Skeletal muscle tissue (tissue), 4 donors: Measurements from ENCODE around the gene PRDM11. TPM values are rescaled to one million over a fixed set of nuclear protein-coding genes. Genes with fewer than 3 reads are reported as not detected.

ENCODE experiments used
- H3K27ac ChIP-seq: one replicate; pipeline ENCODE4 v1.7.0; 2013; ENCODE audit warnings: mild to moderate bottlenecking, low read depth, low read length, inconsistent platforms
- H3K27me3 ChIP-seq, 3 donors: one replicate each; pipeline ENCODE4 v1.7.0; 2013; ENCODE audit warnings: low read length in 3 of 3; ENCODE audit not compliant: control insufficient read depth in 3 of 3, insufficient read depth in 3 of 3
- H3K36me3 ChIP-seq, 3 donors: one replicate each; pipeline ENCODE4 v1.7.0; 2013; ENCODE audit warnings: low read length in 3 of 3; ENCODE audit not compliant: control insufficient read depth in 3 of 3, insufficient read depth in 3 of 3
- H3K4me1 ChIP-seq, 3 donors: one replicate each; pipeline ENCODE4 v1.7.0; 2013; ENCODE audit warnings: low read length in 3 of 3, mild to moderate bottlenecking in 3 of 3; ENCODE audit not compliant: control insufficient read depth in 3 of 3, insufficient read depth in 3 of 3
- H3K4me3 ChIP-seq, 3 donors: one replicate each; pipeline ENCODE4 v1.7.0; 2013; ENCODE audit warnings: low read length in 3 of 3
- H3K9ac ChIP-seq, 3 donors: one replicate each; pipeline ENCODE4 v1.7.0; 2013; ENCODE audit warnings: low read length in 3 of 3, mild to moderate bottlenecking in 3 of 3, moderate library complexity in 2 of 3, low read depth in 1 of 3
- H3K9me3 ChIP-seq, 3 donors: one replicate each; pipeline ENCODE4 v1.7.0; 2013; ENCODE audit warnings: low read length in 3 of 3; ENCODE audit not compliant: control insufficient read depth in 3 of 3
- total RNA-seq: library from RNA; depleted of rRNA; stranded (reverse); fragments of >200 nt; gene quantifications from one replicate; pipeline ENCODE4 v1.2.3, GENCODE V29; 2014
- donor health status: Osteomylitis.

The PRDM11 gene
- total RNA-seq, 1 donor from 2014 or later = 9.4 TPM

GRCh38 chr11:45147891-45148675 is 1.6 kb downstream of the PRDM11 start:
- Histone ChIP-seq H3K27ac (no peak overlapping the region), H3K4me1 (peaks cover 20 to 23% (median 22%) of the 10 kb centered on the region in 3 donors), H3K36me3 (peaks cover 0 to 2% (median 0%) of the 10 kb centered on the region in 3 donors), H3K9ac (peak overlapping the region; percentile 80 to 93 (median 84)), H3K27me3 (no peaks in the 10 kb centered on the region), H3K9me3 (no peaks in the 10 kb centered on the region), H3K4me3 (peak overlapping the region; percentile 91 to 95 (median 95))

DNA sequence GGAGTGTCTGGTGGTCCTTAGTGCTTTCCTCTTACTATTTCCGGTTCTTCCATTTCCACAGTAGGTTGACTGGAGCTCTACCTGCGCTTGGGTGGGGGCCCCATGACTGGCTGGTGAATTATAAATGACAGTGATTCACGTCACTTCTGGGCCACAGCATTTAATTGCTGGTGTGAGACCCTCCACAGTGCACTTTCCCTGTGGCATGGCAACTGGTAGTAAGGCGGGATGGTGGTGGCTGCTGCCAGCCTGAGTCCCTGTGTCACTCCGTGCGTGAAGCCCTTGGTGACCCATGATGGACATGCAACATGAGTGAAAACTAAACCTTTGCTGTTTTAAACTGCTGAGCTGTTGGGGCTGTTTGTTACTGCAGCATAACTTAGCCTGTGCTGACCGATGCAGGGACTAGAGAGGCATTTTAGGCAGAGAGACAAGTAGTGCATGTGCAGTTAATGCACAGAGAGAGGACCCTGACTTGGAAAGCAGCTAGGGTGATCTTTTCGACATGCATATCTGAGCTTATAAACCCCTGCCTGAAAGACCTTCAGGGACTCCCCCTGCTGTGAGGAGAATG is 3.1 kb downstream of the PRDM11 start:
- Histone ChIP-seq H3K4me3 (no peak overlapping the region), H3K27me3 (no peaks in the 10 kb centered on the region), H3K36me3 (peaks cover 0 to 2% (median 0%) of the 10 kb centered on the region in 3 donors), H3K9me3 (no peaks in the 10 kb centered on the region), H3K27ac (no peak overlapping the region), H3K4me1 (peaks cover 21 to 26% (median 25%) of the 10 kb centered on the region in 3 donors), H3K9ac (no peak overlapping the region)

DNA sequence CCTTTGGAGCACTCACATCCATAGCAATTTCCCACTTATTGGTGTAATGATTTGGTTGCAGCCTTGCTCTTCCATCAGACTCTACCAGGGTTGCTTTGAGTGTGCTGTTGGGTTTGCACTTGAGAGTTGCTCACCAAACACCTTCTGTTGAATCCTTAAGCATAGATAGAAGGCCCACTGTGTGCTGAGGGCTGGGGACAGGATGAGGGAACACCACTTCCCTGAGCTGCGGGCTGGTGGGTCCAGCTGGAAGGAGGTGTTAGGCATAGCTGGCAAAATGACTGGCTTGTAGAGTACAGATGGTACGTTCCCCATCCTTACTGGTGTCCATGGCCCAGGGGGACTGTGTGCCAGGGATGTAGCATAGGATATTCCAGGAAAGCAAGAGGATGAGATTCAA is 3.9 kb downstream of the PRDM11 start:
- no peaks in the 10 kb centered on the region for H3K9me3 ChIP-seq
- H3K4me3 ChIP-seq = no peak overlapping the region
- no peak overlapping the region for H3K27ac ChIP-seq
- H3K9ac ChIP-seq = no peak overlapping the region
- peaks cover 25 to 27% (median 25%) of the 10 kb centered on the region in 3 donors for H3K4me1 ChIP-seq
- H3K36me3 ChIP-seq = peaks cover 0 to 2% (median 0%) of the 10 kb centered on the region in 3 donors
- H3K27me3 ChIP-seq = no peaks in the 10 kb centered on the region

DNA sequence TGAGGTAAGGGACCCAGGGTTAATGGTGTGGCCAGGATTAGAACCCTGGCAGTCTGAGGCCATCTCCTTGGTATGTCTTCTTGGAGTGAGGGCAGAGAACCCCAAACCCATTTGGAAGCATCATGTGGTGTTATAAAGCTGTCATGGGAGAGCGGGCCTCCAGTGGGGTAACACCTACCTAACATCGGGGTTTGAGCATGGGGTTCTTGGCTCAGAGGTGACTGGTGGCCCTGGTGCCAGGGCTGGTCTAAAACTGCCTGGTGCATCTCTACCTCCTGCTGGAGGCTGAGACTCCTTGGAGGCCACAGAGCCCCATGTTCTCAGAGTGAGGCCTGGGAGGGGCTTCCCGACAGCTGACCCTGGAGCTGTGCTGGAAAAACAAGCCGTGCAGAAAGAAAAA is 4.5 kb downstream of the PRDM11 start:
- H3K27ac ChIP-seq = no peak overlapping the region
- H3K9me3 ChIP-seq = no peaks in the 10 kb centered on the region
- peaks cover 0 to 2% (median 0%) of the 10 kb centered on the region in 3 donors for H3K36me3 ChIP-seq
- H3K9ac ChIP-seq = no peak overlapping the region
- H3K4me1 ChIP-seq = peaks cover 19 to 21% (median 19%) of the 10 kb centered on the region in 3 donors
- no peaks in the 10 kb centered on the region for H3K27me3 ChIP-seq
- no peak overlapping the region for H3K4me3 ChIP-seq

DNA sequence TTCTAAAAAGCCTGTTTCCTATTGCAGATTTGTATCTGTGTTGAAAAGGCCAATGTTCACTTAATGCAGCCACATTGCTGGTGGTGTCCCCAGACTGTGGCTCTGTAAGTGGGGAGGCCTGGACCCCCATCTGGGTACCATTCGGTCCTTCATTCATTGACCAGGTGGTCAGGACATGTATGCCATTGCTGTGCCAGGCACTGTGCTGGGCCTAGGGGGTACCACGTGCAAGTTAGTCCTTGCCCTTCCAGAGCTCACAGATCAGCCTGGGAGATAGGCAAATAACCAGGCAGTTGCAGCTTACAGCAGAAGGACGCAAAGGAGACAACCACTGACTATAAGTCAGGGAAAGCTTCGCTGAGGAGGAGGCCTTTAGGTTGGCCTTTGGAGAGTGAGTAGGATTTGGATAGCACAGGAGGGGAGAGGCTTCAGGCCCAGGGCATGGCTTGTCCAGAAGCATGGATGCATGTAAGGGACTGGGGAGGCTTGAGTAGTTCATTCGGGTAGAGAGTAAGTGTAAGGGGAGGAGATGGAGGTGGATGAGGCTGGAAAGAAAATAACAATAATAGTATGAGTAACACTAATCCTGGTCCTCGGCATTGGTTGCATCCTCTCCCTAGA is 5.0 kb downstream of the PRDM11 start:
- H3K4me3 ChIP-seq = no peak overlapping the region
- peaks cover 17 to 20% (median 18%) of the 10 kb centered on the region in 3 donors for H3K4me1 ChIP-seq
- no peaks in the 10 kb centered on the region for H3K9me3 ChIP-seq
- peaks cover 0 to 2% (median 0%) of the 10 kb centered on the region in 3 donors for H3K36me3 ChIP-seq
- H3K27ac ChIP-seq = no peak overlapping the region
- H3K27me3 ChIP-seq = no peaks in the 10 kb centered on the region
- peak overlapping the region in 1 of 3 donors; percentile 33 for H3K9ac ChIP-seq

GRCh38 chr11:45152740-45153595 is 6.5 kb downstream of the PRDM11 start:
- H3K9me3 ChIP-seq = no peaks in the 10 kb centered on the region
- peaks cover 19 to 21% (median 21%) of the 10 kb centered on the region in 3 donors for H3K4me1 ChIP-seq
- H3K27me3 ChIP-seq = no peaks in the 10 kb centered on the region
- H3K9ac ChIP-seq = no peak overlapping the region
- no peak overlapping the region for H3K4me3 ChIP-seq
- H3K27ac ChIP-seq = no peak overlapping the region
- peaks cover 0 to 2% (median 0%) of the 10 kb centered on the region in 3 donors for H3K36me3 ChIP-seq

GRCh38 chr11:45154276-45154675 is 7.8 kb downstream of the PRDM11 start:
- Histone ChIP-seq H3K9me3 (no peaks in the 10 kb centered on the region), H3K4me3 (no peak overlapping the region), H3K9ac (peak overlapping the region in 1 of 3 donors; percentile 51), H3K27me3 (no peaks in the 10 kb centered on the region), H3K4me1 (peaks cover 26 to 29% (median 27%) of the 10 kb centered on the region in 3 donors), H3K27ac (no peak overlapping the region), H3K36me3 (peaks cover 0 to 2% (median 0%) of the 10 kb centered on the region in 3 donors)

DNA sequence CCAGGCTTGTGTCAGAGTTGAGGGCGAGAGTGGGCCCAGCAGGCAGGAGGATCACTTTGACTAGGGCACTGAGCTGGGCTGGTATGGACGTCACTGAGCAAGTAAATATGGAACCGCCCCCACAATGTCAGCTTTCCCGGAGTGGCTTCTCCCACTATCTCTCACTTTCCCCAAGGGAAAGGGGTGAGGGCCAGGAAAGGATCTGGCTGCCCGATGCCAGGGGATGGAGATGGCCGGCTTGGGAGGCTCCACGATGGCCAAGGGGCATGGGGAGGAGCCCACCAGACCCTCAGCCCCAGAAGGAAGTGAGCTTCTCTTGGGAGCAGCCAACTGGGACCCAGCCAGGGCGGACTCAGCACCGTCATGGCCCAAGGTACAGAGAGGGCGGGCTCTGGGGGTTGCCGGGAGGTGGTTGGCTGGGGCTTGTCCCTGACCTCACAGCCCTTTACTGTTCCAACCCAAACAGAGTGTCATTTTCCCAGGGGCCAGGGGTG is 8.7 kb downstream of the PRDM11 start:
- H3K36me3 ChIP-seq = peaks cover 0 to 2% (median 0%) of the 10 kb centered on the region in 3 donors
- H3K4me3 ChIP-seq = no peak overlapping the region
- H3K9me3 ChIP-seq = no peaks in the 10 kb centered on the region
- peaks cover 29 to 35% (median 34%) of the 10 kb centered on the region in 3 donors for H3K4me1 ChIP-seq
- H3K27me3 ChIP-seq = no peaks in the 10 kb centered on the region
- H3K9ac ChIP-seq = no peak overlapping the region
- no peak overlapping the region for H3K27ac ChIP-seq

- Histone ChIP-seq H3K9ac (no peak overlapping the region), H3K4me1 (peaks cover 29 to 37% (median 35%) of the 10 kb centered on the region in 3 donors), H3K27ac (no peak overlapping the region), H3K27me3 (no peaks in the 10 kb centered on the region), H3K36me3 (peaks cover 0 to 2% (median 0%) of the 10 kb centered on the region in 3 donors), H3K4me3 (no peak overlapping the region), H3K9me3 (no peaks in the 10 kb centered on the region)
Observed at GRCh38 chr11:45155627-45156180, 9.3 kb downstream of the PRDM11 start.
